Smooth muscle cell (in vitro differentiated cells): ENCODE data around the gene TMEM39B. TPM values are rescaled to one million over a fixed set of nuclear protein-coding genes. Genes with fewer than 3 reads are reported as not detected.
A peak's percentile ranks its signal among the peaks of the same experiment; 100 is the strongest.

Experiments
- DNase-seq: peaks from one replicate; lab custom pipeline; 2025; ENCODE audit not compliant: unreplicated experiment; lab: John Stamatoyannopoulos, UW
- H2AFZ ChIP-seq: fragments of 200-600 bp; sonication (generic); 2 replicates; pipeline ENCODE4 v1.6.0; 2016; ENCODE audit warnings: antibody characterized with exemption, low read depth, mild to moderate bottlenecking
- H3F3A ChIP-seq: fragments of 200-600 bp; sonication (generic); 2 replicates; pipeline ENCODE4 v1.6.0; 2017; ENCODE audit warnings: antibody characterized with exemption, low read depth
- H3K27ac ChIP-seq: fragments of 200-600 bp; sonication (generic); 2 replicates; pipeline ENCODE4 v1.5.1; 2016; ENCODE audit warnings: low read depth, mild to moderate bottlenecking
- H3K27me3 ChIP-seq: fragments of 200-600 bp; sonication (generic); 2 replicates; pipeline ENCODE4 v1.6.1; 2016; ENCODE audit warnings: low read depth, mild to moderate bottlenecking
- H3K36me3 ChIP-seq: fragments of 200-600 bp; sonication (generic); 2 replicates; pipeline ENCODE4 v1.5.1; 2016; ENCODE audit warnings: low read depth
- H3K4me1 ChIP-seq: fragments of 200-600 bp; sonication (generic); 2 replicates; pipeline ENCODE4 v1.5.1; 2016; ENCODE audit warnings: low read depth
- H3K4me2 ChIP-seq: fragments of 200-600 bp; sonication (generic); 2 replicates; pipeline ENCODE4 v1.6.0; 2016; ENCODE audit warnings: mild to moderate bottlenecking
- H3K4me3 ChIP-seq: fragments of 200-600 bp; sonication (generic); 2 replicates; pipeline ENCODE4 v1.5.1; 2016; ENCODE audit warnings: mild to moderate bottlenecking
- H3K79me2 ChIP-seq: fragments of 200-600 bp; sonication (generic); 2 replicates; pipeline ENCODE4 v1.6.0; 2016; ENCODE audit warnings: low read depth, mild to moderate bottlenecking
- H3K9ac ChIP-seq: fragments of 200-600 bp; sonication (generic); 2 replicates; pipeline ENCODE4 v1.6.0; 2016; ENCODE audit warnings: low read depth
- H3K9me3 ChIP-seq: fragments of 200-600 bp; sonication (generic); replicated peaks from 2 replicates; pipeline ENCODE4 v1.5.1; 2016; ENCODE audit warnings: low read depth
- H4K20me1 ChIP-seq: fragments of 200-600 bp; sonication (generic); 2 replicates; pipeline ENCODE4 v1.6.0; 2016; ENCODE audit warnings: low read depth
- WGBS: methylation state at CpG from one replicate; pipeline ENCODE4 v1.1.7; 2016; ENCODE audit warnings: low lambda C conversion rate; 5-methylcytosine and 5-hydroxymethylcytosine counted together
- polyA plus RNA-seq: library from polyadenylated mRNA; unstranded; fragments of >200 nt; fragmentation: Nextera tagmentation; extraction: Ambion mirVana; gene quantifications from 2 replicates; pipeline ENCODE4 v1.2.1, GENCODE V29; 2016
- total RNA-seq: library from RNA; depleted of rRNA; stranded (reverse); fragments of >200 nt; gene quantifications from 2 replicates; pipeline ENCODE4 v1.2.3, GENCODE V29; 2014
- TF ChIP-seq, protein P1 (sequence below): fragments of 200-600 bp; sonication (generic); IDR thresholded peaks from 2 replicates; pipeline ENCODE4 v1.5.1; 2017; ENCODE audit warnings: borderline replicate concordance, mild to moderate bottlenecking, antibody characterized with exemption; ENCODE audit not compliant: insufficient read depth, poor library complexity, severe bottlenecking

TMEM39B gene
- total and polyA plus RNA-seq, 2 experiments from 2014 or later: 7.5 to 9.4 TPM

DNA sequence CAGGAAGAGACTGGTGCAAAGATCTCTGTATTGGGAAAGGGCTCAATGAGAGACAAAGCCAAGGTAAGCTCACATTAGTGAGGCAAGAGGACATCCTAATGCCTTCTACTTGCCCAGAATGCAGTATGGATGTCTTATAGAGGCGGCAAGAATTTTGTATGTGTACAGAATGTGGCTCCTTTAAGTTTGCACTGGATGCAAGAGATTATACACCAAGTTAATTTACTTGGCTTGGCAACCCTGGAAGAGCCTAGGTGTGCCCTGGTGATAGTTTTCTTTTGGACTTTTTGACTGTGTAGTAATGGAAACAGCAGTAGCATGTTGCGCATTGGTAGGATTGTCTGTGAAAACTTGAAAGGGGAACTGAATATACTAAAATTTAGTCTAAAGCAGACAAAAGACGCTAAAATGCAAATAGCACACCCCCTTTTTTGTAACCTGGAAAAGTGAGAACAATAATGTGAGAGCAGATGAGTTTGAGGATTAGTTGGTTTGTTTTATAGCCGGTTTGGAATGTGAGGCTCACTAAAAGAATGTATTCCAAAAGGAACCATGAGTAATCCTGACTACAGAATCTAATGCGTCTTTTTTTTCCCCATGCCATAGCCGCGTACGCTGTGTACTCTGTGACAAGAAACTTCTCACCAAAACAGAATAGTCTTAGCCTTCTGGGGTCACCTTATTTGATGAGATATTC, 41.0 kb upstream of the TMEM39B start:
- 38% methylated on average over 8 of the region's 8 CpGs for WGBS
- H4K20me1 ChIP-seq: no peaks in the 10 kb centered on the region

DNA sequence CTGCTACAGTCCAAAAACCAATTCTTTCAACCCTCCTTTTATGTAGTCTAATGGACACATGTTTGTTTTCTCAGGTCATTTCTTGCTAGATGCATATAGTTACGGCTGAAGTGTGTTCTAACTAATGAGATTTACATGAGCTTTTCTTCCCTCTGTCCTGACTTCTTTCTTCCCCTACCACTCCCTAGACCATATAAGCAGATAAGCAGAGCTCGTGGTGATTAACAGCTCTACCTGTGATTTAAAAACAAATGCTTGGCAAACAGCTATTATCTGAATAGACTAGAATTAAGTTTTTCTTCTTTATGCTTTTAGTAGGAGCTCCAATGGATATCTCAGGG, 40.5 kb upstream of the TMEM39B start:
- H3K79me2 ChIP-seq: peaks cover 100% of the 10 kb centered on the region
- WGBS: 66% methylated on average over 2 of the region's 2 CpGs

More for the DNA sequence above, 41.0 kb upstream of the TMEM39B start:
- no peaks in the 10 kb centered on the region for H3K27me3 ChIP-seq
- TF ChIP-seq, protein P1, sequence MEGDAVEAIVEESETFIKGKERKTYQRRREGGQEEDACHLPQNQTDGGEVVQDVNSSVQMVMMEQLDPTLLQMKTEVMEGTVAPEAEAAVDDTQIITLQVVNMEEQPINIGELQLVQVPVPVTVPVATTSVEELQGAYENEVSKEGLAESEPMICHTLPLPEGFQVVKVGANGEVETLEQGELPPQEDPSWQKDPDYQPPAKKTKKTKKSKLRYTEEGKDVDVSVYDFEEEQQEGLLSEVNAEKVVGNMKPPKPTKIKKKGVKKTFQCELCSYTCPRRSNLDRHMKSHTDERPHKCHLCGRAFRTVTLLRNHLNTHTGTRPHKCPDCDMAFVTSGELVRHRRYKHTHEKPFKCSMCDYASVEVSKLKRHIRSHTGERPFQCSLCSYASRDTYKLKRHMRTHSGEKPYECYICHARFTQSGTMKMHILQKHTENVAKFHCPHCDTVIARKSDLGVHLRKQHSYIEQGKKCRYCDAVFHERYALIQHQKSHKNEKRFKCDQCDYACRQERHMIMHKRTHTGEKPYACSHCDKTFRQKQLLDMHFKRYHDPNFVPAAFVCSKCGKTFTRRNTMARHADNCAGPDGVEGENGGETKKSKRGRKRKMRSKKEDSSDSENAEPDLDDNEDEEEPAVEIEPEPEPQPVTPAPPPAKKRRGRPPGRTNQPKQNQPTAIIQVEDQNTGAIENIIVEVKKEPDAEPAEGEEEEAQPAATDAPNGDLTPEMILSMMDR: no peak
- peaks cover 4% of the 10 kb centered on the region for H3K4me1 ChIP-seq
- no peak overlapping the region for H3K4me3 ChIP-seq
- peak overlapping the region; percentile 85 for H3K27ac ChIP-seq
- H2AFZ ChIP-seq: no peak overlapping the region
- peaks cover 15% of the 10 kb centered on the region for H3K36me3 ChIP-seq
- peak overlapping the region; percentile 3 for H3K9ac ChIP-seq
- peaks cover 100% of the 10 kb centered on the region for H3K79me2 ChIP-seq
- no peaks in the 10 kb centered on the region for H3K9me3 ChIP-seq
- peak overlapping the region; percentile 75 for H3K4me2 ChIP-seq
- H3F3A ChIP-seq: peaks cover 53% of the 10 kb centered on the region
- DNase-seq: no peak

GRCh38 chr1:32035119-32035518, 37.6 kb upstream of the TMEM39B start:
- WGBS: 91% methylated on average over 3 of the region's 3 CpGs
- Histone ChIP-seq H3K79me2 (peaks cover 100% of the 10 kb centered on the region), H2AFZ (no peak overlapping the region), H3K36me3 (peaks cover 37% of the 10 kb centered on the region), H3F3A (peaks cover 33% of the 10 kb centered on the region), H3K27ac (no peak overlapping the region), H3K9me3 (no peaks in the 10 kb centered on the region), H3K4me1 (peaks cover 4% of the 10 kb centered on the region), H4K20me1 (no peaks in the 10 kb centered on the region), H3K27me3 (no peaks in the 10 kb centered on the region), H3K4me2 (no peak overlapping the region), H3K4me3 (no peak overlapping the region), H3K9ac (no peak overlapping the region)
- no peak for DNase-seq
- TF ChIP-seq, protein P1: no peak

More for the DNA sequence above, 40.5 kb upstream of the TMEM39B start:
- no peaks in the 10 kb centered on the region for H4K20me1 ChIP-seq
- H3K9ac ChIP-seq: peak overlapping the region; percentile 3
- H3K4me3 ChIP-seq: no peak overlapping the region
- H3K27ac ChIP-seq: peak overlapping the region; percentile 85
- peaks cover 20% of the 10 kb centered on the region for H3K36me3 ChIP-seq
- TF ChIP-seq, protein P1: no peak
- peaks cover 4% of the 10 kb centered on the region for H3K4me1 ChIP-seq
- no peaks in the 10 kb centered on the region for H3K27me3 ChIP-seq
- peaks cover 49% of the 10 kb centered on the region for H3F3A ChIP-seq
- no peaks in the 10 kb centered on the region for H3K9me3 ChIP-seq
- H2AFZ ChIP-seq: no peak overlapping the region
- DNase-seq: no peak
- H3K4me2 ChIP-seq: peak overlapping the region; percentile 75

GRCh38 chr1:32040711-32041110, 32.0 kb upstream of the TMEM39B start:
- TF ChIP-seq, protein P1: no peak
- H2AFZ ChIP-seq: no peak overlapping the region
- 95% methylated on average over 3 of the region's 3 CpGs for WGBS
- no peak for DNase-seq
- H3K4me3 ChIP-seq: no peak overlapping the region
- no peaks in the 10 kb centered on the region for H3K27me3 ChIP-seq
- peaks cover 73% of the 10 kb centered on the region for H3K79me2 ChIP-seq
- no peaks in the 10 kb centered on the region for H3K9me3 ChIP-seq
- H3K36me3 ChIP-seq: peaks cover 59% of the 10 kb centered on the region
- no peak overlapping the region for H3K4me2 ChIP-seq
- peaks cover 7% of the 10 kb centered on the region for H4K20me1 ChIP-seq
- H3K9ac ChIP-seq: no peak overlapping the region
- no peaks in the 10 kb centered on the region for H3K4me1 ChIP-seq
- H3K27ac ChIP-seq: no peak overlapping the region
- no peaks in the 10 kb centered on the region for H3F3A ChIP-seq
